HG03025 (cell line): ENCODE results near the gene EPN1.

Experiments used
- ATAC-seq: cut with Tn5 transposase; IDR thresholded peaks from one replicate; pipeline ENCODE4 v1.9.1; 2021; ENCODE audit warnings: mild to moderate bottlenecking, moderate library complexity; ENCODE audit not compliant: unreplicated experiment, low FRiP score

EPN1 gene

GRCh38 chr19:55690769-55691545 lies 15.9 kb downstream of the EPN1 start:
- no peak for ATAC-seq

GRCh38 chr19:55691561-55692481 lies 16.8 kb downstream of the EPN1 start:
- no peak for ATAC-seq

- no peak for ATAC-seq
Measured at GRCh38 chr19:55692681-55693081, 17.7 kb downstream of the EPN1 start.

DNA sequence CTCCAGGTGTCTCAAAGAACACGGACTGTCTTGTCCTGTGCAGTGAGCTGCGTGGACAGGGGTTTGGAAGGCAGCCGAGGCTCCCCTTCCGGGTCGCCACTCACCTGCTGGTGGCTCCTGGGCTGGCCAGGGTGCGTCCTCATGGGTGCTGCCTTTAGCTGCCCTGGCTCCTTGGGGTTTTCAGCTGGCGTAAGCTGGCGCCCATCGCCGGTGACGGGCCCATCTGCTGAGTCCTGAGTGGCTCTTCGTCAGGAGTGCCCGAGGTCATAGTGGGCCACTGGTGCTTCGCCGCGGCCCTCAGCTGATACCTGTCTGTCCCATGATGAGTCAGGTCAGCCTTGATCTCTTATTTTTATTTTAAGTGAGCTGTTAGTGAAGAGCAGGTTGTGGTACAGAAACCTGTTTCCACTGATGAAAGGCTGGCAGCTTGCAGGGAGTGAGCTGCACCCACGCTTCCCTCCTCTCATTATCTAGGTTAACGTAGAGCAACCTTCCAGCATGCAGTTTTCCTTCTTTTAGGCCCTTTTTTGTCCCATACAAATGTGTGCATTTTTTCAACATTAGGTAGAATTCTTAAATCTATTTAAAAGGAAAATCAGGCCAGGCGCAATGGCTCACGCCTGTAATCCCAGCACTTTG lies 18.4 kb downstream of the EPN1 start:
- ATAC-seq = no peak

- no peak for ATAC-seq
Measured at GRCh38 chr19:55694241-55694655, 19.2 kb downstream of the EPN1 start.

DNA sequence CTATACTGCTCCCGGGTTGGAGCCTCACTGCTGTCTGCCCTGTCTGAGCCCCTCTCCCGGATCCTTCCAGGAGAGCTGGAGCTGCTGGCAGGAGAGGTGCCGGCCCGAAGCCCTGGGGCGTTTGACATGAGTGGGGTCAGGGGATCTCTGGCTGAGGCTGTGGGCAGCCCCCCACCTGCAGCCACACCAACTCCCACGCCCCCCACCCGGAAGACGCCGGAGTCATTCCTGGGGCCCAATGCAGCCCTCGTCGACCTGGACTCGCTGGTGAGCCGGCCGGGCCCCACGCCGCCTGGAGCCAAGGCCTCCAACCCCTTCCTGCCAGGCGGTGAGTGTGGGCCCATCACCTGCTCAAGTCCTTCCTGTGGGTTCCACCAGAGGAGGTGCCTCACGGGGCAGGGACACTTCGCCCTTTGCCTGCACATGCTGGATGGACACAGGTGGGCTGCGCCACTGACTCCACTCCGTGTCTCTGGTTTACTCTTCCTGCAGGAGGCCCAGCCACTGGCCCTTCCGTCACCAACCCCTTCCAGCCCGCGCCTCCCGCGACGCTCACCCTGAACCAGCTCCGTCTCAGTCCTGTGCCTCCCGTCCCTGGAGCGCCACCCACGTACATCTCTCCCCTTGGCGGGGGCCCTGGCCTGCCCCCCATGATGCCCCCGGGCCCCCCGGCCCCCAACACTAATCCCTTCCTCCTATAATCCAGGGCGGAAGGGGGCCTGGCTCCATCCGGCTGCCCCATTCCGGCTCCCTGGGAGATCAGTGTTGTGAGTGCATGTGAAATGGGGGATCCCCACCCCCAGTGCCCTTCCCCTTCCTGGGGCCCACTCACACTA lies 19.8 kb downstream of the EPN1 start:
- no peak for ATAC-seq

DNA sequence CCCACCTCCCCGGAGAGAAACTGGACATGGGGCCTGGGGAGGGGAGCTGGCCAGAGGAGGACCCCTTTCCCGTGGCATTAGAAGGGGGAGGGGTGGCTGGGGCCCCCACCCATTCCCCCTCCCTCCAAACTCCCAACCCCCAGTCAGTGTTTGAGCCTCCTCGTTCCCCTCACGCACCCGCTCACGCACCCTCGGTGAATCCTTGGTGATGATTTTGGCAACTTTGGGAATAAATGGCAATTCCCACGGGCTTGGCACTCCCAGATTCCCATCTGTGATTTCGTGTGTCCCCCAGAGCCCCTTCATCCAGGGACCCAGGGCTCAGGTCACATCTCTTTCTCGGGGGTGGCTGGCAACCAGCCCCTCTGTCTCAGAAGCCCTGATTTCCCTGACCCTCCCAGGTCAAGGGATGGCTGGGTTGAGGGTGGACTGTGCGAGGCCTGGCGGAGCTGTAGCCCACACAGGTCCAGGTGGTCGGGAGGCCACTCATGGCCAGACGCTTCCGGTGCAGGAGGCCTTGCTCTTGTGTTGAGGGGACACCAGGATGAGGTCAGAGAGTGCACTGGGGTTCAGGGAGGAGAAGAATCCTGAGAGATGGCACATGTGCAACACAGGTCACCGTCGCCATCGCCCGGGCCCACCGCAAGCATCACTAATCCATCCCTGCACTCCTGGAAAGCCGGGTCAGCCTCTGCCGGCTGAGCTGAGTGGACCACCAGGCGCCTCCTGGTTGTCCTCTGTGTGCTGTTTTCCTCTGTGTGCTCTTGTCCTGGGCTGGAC lies 20.7 kb downstream of the EPN1 start:
- ATAC-seq = no peak

DNA sequence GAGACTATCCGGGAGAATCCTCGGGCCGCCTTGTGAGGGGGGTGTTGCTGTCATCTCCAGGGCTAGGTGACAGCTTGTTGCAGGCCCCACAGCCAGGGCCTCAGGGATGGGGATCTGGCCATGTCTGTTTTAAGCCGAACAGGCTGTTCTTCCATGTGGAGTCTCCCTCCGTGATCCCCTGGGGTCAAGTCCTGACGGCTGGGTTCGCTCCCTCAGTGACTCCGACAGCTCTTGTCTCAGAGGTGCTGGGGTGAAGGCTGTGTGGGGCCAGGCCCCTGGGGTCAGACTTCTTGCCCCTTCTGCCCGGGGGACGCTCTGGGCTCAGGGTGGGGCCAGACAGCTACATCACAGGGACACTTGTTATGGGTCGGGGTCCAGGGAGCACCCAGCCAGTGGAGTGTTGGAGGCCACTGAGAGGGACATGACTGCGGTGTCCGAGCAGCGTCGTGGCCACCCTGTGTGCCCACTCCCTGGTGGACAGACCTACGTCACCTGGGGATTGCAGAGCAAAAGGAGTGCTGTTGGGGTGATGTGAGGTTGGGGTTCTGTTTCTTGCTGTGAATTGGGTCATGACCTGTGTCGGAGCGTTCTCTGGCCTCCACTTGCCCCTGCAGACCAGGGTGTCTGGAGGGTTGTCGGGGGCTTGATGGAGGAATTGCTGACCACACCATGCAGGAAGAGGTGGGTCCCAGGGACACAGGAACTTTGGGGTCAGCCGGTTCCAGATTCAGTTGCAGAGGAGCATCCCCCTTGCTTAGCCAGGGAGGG lies 21.5 kb downstream of the EPN1 start:
- no peak for ATAC-seq

DNA sequence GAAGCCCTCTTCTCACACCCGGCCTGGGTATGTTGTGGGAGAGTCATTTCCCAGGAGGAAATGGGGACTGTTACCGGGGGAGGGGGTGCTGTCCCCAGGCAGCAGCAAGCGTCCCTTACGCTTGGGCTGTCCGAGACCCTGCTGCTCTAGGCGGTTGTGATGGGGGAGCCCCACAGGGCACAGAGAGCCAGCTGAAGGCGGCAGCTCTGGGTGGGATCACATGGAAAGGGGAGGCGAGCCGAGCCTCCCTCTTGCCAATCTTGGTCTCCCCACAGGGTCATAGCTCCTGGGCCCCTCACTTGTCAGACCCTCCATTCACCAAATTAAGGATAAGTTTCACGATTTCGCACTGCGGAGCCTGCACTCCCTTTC lies 22.0 kb downstream of the EPN1 start:
- no peak for ATAC-seq

DNA sequence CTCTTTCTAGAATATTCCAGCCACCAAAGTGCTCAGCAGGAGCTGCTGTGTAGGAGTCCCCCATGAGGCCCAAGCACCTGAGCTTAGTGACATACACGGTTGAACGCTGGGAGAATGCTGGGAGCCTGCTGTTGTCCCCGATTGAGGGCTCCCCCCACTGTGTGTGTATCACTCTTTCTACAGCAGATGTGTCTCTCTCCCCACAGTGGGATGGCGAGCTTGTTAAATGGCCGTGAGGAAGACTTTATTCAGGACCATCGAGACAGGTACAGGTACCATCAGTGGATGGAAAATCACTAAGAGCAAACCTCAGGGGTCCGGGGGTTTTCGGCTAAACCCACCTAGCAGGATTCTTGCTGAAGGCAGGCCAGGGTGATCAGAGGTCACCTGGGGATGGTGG lies 22.7 kb downstream of the EPN1 start:
- no peak for ATAC-seq

- no peak for ATAC-seq
Measured at GRCh38 chr19:55698256-55698655, 23.2 kb downstream of the EPN1 start.

DNA sequence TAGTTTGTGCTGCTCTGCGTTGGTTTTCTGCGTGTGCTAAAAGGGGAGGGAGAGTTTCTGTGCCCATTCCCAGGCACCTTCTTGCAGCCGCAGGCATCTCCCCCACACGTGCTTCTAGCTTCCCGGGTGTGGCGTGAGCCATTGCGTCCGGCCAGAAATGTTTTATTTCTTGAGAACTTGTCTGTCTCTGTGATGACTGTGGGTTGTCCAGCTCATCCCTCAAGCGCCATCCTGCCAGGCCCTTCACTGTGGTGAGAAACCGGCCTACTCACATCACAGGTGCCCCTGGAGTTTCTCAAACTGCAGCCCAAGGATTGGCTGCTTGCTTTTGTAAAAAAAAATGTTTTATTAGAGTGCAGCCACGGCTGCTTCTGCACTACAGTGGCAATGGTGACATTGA lies 24.2 kb downstream of the EPN1 start:
- no peak for ATAC-seq

DNA sequence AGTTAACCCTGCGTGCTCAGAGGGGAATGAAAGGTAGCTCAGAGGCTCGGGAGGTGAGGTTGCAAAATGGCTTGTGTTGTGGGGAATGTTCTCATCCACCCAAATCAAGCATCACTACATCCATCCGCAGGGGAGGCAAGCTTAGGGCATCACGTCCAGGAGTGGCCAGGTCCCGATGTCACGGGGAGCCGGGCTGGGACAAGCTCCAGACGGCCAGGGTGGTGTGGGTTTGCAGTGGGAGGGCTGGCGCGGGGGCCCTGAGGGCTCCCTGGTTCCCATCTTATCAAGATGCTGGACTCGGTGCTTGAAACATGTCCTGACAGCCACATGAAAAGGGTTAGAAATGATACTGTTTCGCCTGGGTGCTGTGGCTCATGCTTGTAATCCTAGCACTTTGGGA lies 25.8 kb downstream of the EPN1 start:
- ATAC-seq = no peak

- no peak for ATAC-seq
Measured at GRCh38 chr19:55702131-55702627, 27.2 kb downstream of the EPN1 start.

- ATAC-seq = no peak
Measured at GRCh38 chr19:55703790-55704215, 28.8 kb downstream of the EPN1 start.

DNA sequence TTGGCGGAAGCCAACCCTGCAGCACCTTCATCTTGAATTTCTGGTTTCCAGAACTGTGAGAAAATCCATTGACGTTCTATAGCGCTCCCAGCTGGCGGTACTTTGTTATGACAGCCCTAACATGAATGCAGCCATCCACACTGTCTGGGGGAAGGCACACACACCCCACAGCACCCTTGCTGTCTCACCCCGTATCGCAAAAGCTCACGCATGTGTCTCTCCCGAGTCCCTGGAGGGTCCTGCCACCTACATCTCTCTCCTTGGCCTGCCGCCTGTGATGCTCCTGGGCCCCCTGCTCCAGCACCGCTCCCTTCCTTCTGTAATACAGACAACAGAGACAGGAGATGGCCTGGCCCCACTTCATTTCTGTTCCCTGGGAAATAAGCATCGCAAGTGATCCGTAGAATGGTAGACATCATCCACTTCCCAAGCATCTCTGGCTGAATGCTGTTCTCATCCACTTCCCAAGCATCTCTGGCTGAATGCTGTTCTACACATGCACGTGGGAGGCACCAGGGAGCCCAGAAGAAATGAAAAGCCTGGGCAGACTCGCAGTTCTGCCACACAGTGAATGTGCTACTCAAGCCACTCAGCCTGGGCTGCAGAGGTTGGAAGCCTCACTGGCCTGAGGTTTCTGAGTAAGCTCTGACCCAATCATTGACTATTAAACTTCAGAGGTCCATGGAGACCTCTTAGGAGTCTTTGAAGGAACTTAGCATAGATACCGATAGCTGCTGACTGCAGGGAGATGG lies 29.6 kb downstream of the EPN1 start:
- ATAC-seq = no peak

DNA sequence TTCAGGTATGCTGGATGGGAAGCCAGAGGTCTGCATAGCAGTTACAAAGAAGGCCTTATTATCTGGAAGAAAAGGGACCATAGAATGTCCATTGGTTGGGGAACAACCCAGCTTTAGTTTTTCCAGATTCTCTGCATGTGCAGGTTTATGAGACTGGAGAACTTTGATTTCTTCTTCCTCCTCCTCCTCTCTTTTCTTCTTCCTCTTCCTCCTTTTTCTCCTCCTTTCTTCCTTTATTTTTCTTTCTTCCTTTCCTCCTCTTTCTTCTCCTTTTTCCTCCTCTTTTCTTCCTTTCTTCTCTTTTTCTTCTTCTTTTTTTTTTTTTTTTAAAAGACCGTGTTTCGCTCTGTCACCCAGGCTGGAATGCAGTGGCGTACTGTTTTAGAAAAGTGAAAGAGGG lies 30.9 kb downstream of the EPN1 start:
- no peak for ATAC-seq

- ATAC-seq = no peak
Measured at GRCh38 chr19:55711719-55712118, 36.7 kb downstream of the EPN1 start.
